ENCODE results near the gene TPD52L1. TPM values are rescaled to one million over a fixed set of nuclear protein-coding genes. Genes with fewer than 3 reads are reported as not detected.

TPD52L1 gene
- total RNA-seq, 1 donor: 35.5 TPM

- no peak for TF ChIP-seq CTCF (IDR thresholded peaks at IDR 0.05; ENCODE audit: extremely low read depth, low read depth, low read length)
- Histone ChIP-seq H3K4me2 (ENCODE audit: insufficient read depth, low read length) (no peak overlapping the region), H3K4me3 (ENCODE audit: insufficient read depth, low read length) (no peak overlapping the region), H3K27me3 (ENCODE audit: insufficient read depth, low read length) (no peaks in the 10 kb centered on the region), H3K27ac (ENCODE audit: low read depth, low read length) (no peak overlapping the region), H3K36me3 (ENCODE audit: insufficient read depth, low read length) (no peaks in the 10 kb centered on the region), H3K4me1 (ENCODE audit: insufficient read depth, low read length) (peaks cover 9% of the 10 kb centered on the region), H2AFZ (ENCODE audit: low read length) (no peak overlapping the region), H4K20me1 (ENCODE audit: insufficient read depth, low read length) (no peaks in the 10 kb centered on the region), H3K79me2 (ENCODE audit: insufficient read depth, low read length) (no peaks in the 10 kb centered on the region), H3K9me3 (ENCODE audit: low read depth, low read length) (no peaks in the 10 kb centered on the region)
- no peak for DNase-seq (ENCODE audit: insufficient read length, low spot score, missing footprints)
Observed at GRCh38 chr6:125189494-125189893, 35.9 kb downstream of the TPD52L1 start.

GRCh38 chr6:125190667-125191066 is 37.1 kb downstream of the TPD52L1 start:
- H3K4me3 ChIP-seq (ENCODE audit: insufficient read depth, low read length): no peak overlapping the region
- no peak overlapping the region for H3K27ac ChIP-seq (ENCODE audit: low read depth, low read length)
- H3K79me2 ChIP-seq (ENCODE audit: insufficient read depth, low read length): no peaks in the 10 kb centered on the region
- H3K27me3 ChIP-seq (ENCODE audit: insufficient read depth, low read length): no peaks in the 10 kb centered on the region
- no peak for DNase-seq (ENCODE audit: insufficient read length, low spot score, missing footprints)
- H3K4me1 ChIP-seq (ENCODE audit: insufficient read depth, low read length): peaks cover 9% of the 10 kb centered on the region
- H3K36me3 ChIP-seq (ENCODE audit: insufficient read depth, low read length): no peaks in the 10 kb centered on the region
- H3K9me3 ChIP-seq (ENCODE audit: low read depth, low read length): no peaks in the 10 kb centered on the region
- no peaks in the 10 kb centered on the region for H4K20me1 ChIP-seq (ENCODE audit: insufficient read depth, low read length)
- H3K4me2 ChIP-seq (ENCODE audit: insufficient read depth, low read length): no peak overlapping the region
- no peak overlapping the region for H2AFZ ChIP-seq (ENCODE audit: low read length)
- TF ChIP-seq CTCF (IDR thresholded peaks at IDR 0.05; ENCODE audit: extremely low read depth, low read depth, low read length): no peak

GRCh38 chr6:125191916-125192609 is 38.5 kb downstream of the TPD52L1 start:
- Histone ChIP-seq H3K4me2 (ENCODE audit: insufficient read depth, low read length) (peak overlapping the region; percentile 2), H3K36me3 (ENCODE audit: insufficient read depth, low read length) (no peaks in the 10 kb centered on the region), H3K4me1 (ENCODE audit: insufficient read depth, low read length) (peaks cover 19% of the 10 kb centered on the region), H3K27me3 (ENCODE audit: insufficient read depth, low read length) (no peaks in the 10 kb centered on the region), H3K79me2 (ENCODE audit: insufficient read depth, low read length) (no peaks in the 10 kb centered on the region), H3K4me3 (ENCODE audit: insufficient read depth, low read length) (no peak overlapping the region), H2AFZ (ENCODE audit: low read length) (no peak overlapping the region), H3K9me3 (ENCODE audit: low read depth, low read length) (no peaks in the 10 kb centered on the region), H4K20me1 (ENCODE audit: insufficient read depth, low read length) (no peaks in the 10 kb centered on the region), H3K27ac (ENCODE audit: low read depth, low read length) (no peak overlapping the region)
- TF ChIP-seq CTCF (IDR thresholded peaks at IDR 0.05; ENCODE audit: extremely low read depth, low read depth, low read length): peak; percentile 86
- DNase-seq (ENCODE audit: insufficient read length, low spot score, missing footprints): peak; percentile 81

GRCh38 chr6:125192610-125192930 is 39.0 kb downstream of the TPD52L1 start:
- Histone ChIP-seq H3K36me3 (ENCODE audit: insufficient read depth, low read length) (no peaks in the 10 kb centered on the region), H3K79me2 (ENCODE audit: insufficient read depth, low read length) (no peaks in the 10 kb centered on the region), H3K27me3 (ENCODE audit: insufficient read depth, low read length) (no peaks in the 10 kb centered on the region), H2AFZ (ENCODE audit: low read length) (no peak overlapping the region), H4K20me1 (ENCODE audit: insufficient read depth, low read length) (no peaks in the 10 kb centered on the region), H3K4me1 (ENCODE audit: insufficient read depth, low read length) (peaks cover 24% of the 10 kb centered on the region), H3K4me3 (ENCODE audit: insufficient read depth, low read length) (no peak overlapping the region), H3K27ac (ENCODE audit: low read depth, low read length) (no peak overlapping the region), H3K4me2 (ENCODE audit: insufficient read depth, low read length) (no peak overlapping the region), H3K9me3 (ENCODE audit: low read depth, low read length) (no peaks in the 10 kb centered on the region)
- no peak for DNase-seq (ENCODE audit: insufficient read length, low spot score, missing footprints)
- no peak for TF ChIP-seq CTCF (IDR thresholded peaks at IDR 0.05; ENCODE audit: extremely low read depth, low read depth, low read length)
